Stomach (tissue), 4 donors: ENCODE data around the gene CSRNP2.

ENCODE experiments used
- CTCF ChIP-seq, 7 experiments: fragments of 450-650 bp in 4 of 7; fragments of 200-600 bp in 3 of 7; sonication (generic) in 3 of 7; IDR thresholded peaks; one replicate each; pipeline ENCODE4 v1.5.1; 2016 to 2019; ENCODE audit warnings: antibody characterized with exemption in 7 of 7, control low read depth in 2 of 7, mild to moderate bottlenecking in 1 of 7
- EP300 ChIP-seq: sonication (generic); formaldehyde crosslinking; IDR thresholded peaks from one replicate; pipeline ENCODE4 v1.6.1; 2017; ENCODE audit warnings: antibody characterized with exemption
- POLR2A ChIP-seq, 4 donors: fragments of 450-650 bp; IDR thresholded peaks; one replicate each; pipeline ENCODE4 v1.6.1; 2016; ENCODE audit warnings: antibody characterized with exemption in 4 of 4, control low read depth in 2 of 4, mild to moderate bottlenecking in 1 of 4, moderate library complexity in 1 of 4

DNA sequence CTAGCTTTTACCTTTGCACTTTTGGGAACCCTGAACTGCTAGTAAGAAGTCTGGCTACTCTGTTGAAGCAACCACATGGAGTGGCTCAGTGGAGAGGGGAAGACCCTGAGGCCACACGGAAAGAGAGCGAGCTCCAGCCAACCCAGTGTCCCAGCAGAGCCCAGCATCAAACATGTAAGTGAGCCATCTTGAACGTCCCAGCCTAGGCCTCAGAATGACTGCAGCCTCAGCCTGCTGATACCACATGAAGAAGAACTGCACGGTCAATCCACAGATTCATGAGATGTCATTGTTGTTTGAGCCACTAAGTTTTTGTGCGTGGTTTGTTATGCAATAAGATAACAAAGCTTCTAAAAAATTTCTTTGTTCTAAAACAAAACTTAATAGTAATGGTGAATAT, 49.3 kb upstream of the CSRNP2 start:
- no peak for TF ChIP-seq CTCF (IDR thresholded peaks at IDR 0.05)
- TF ChIP-seq POLR2A (IDR thresholded peaks at IDR 0.05) = no peak
- TF ChIP-seq EP300 = no peak
